Fibroblast of lung (primary cell): Measurements from ENCODE around the gene HAUS5. TPM values are rescaled to one million over a fixed set of nuclear protein-coding genes. Genes with fewer than 3 reads are reported as not detected.

ENCODE experiments used
- DNase-seq, 2 donors: peaks; one replicate each; pipeline versions ENCODE4 v3.0.0 to v3.0.0-alpha.2; 2010; ENCODE audit warnings: low read depth in 2 of 2
- H2AFZ ChIP-seq: 2 replicates; pipeline ENCODE4 v1.5.1; 2012; ENCODE audit warnings: low read length, control low read depth, inconsistent platforms
- H3K27ac ChIP-seq: 2 replicates; pipeline ENCODE4 v1.5.1; 2011; ENCODE audit warnings: low read length, control low read depth; ENCODE audit not compliant: insufficient read depth
- H3K27me3 ChIP-seq: 2 replicates; pipeline ENCODE4 v1.5.1; 2011; ENCODE audit warnings: mild to moderate bottlenecking, low read length; ENCODE audit not compliant: control insufficient read depth, insufficient read depth
- H3K36me3 ChIP-seq: 2 replicates; pipeline ENCODE4 v1.5.1; 2011; ENCODE audit warnings: low read length; ENCODE audit not compliant: control insufficient read depth, insufficient read depth
- H3K4me1 ChIP-seq: 2 replicates; pipeline ENCODE4 v1.5.1; 2011; ENCODE audit warnings: low read length; ENCODE audit not compliant: control insufficient read depth, insufficient read depth; ENCODE audit errors: extremely low read depth
- H3K4me2 ChIP-seq: 2 replicates; pipeline ENCODE4 v1.5.1; 2011; ENCODE audit warnings: low read length, control low read depth; ENCODE audit not compliant: insufficient read depth; ENCODE audit errors: extremely low read depth
- H3K4me3 ChIP-seq, 4 experiments: fragments of 200-600 bp in 1 of 4; sonication (generic) in 1 of 4; replicated peaks in 1 of 4; 2 replicates each; pipeline ENCODE4 v1.5.1; 2011 to 2016; ENCODE audit warnings: low read length in 4 of 4, low read depth in 3 of 4, mild to moderate bottlenecking in 3 of 4, control low read depth in 2 of 4, inconsistent platforms in 1 of 4, mixed read lengths in 1 of 4; ENCODE audit not compliant: insufficient read depth in 1 of 4; ENCODE audit errors: control extremely low read depth in 1 of 4
- H3K79me2 ChIP-seq: 2 replicates; pipeline ENCODE4 v1.5.1; 2012; ENCODE audit warnings: mild to moderate bottlenecking, low read length, inconsistent platforms; ENCODE audit not compliant: control insufficient read depth, insufficient read depth
- H3K9ac ChIP-seq: 2 replicates; pipeline ENCODE4 v1.5.1; 2011; ENCODE audit warnings: mild to moderate bottlenecking, low read length, control low read depth; ENCODE audit not compliant: insufficient read depth
- H3K9me3 ChIP-seq: 2 replicates; pipeline ENCODE4 v1.5.1; 2012; ENCODE audit warnings: low read depth, low read length; ENCODE audit not compliant: control insufficient read depth, insufficient read depth
- H4K20me1 ChIP-seq: 2 replicates; pipeline ENCODE4 v1.5.1; 2011; ENCODE audit warnings: low read length; ENCODE audit not compliant: control insufficient read depth, insufficient read depth; ENCODE audit errors: extremely low read depth
- EZH2 ChIP-seq: IDR thresholded peaks from 2 replicates; pipeline ENCODE4 v1.5.1; 2012; ENCODE audit warnings: low read length, control low read depth, mild to moderate bottlenecking; ENCODE audit errors: missing control alignments
- polyA plus RNA-seq, 2 donors: library from polyadenylated mRNA; depleted of rRNA in 1 of 2; stranded (reverse) in 1 of 2; unstranded in 1 of 2; fragments of >200 nt; gene quantifications; 2 replicates each; pipeline ENCODE4 v1.2.1, GENCODE V29; 2011 to 2012; ENCODE audit warnings: missing spikeins in 1 of 2
- total RNA-seq: library from RNA; depleted of rRNA; stranded (reverse); fragments of >200 nt; gene quantifications from 2 replicates; pipeline ENCODE4 v1.2.1, GENCODE V29; 2014
- TF ChIP-seq, protein P1 (sequence below), 2 donors: IDR thresholded peaks in 1 of 2; conservative IDR thresholded peaks in 1 of 2; 1 replicate in 1 of 2; 2 replicates in 1 of 2; pipeline ENCODE4 v1.5.1; 2011 to 2012; ENCODE audit warnings: low read length in 2 of 2, control low read depth in 1 of 2, inconsistent platforms in 1 of 2, low read depth in 1 of 2, mild to moderate bottlenecking in 1 of 2

HAUS5 gene
- total and polyA plus RNA-seq, 2 donors (not counting 1 experiment from before 2014, with no cell fraction given): 2.5 to 4.0 TPM

DNA sequence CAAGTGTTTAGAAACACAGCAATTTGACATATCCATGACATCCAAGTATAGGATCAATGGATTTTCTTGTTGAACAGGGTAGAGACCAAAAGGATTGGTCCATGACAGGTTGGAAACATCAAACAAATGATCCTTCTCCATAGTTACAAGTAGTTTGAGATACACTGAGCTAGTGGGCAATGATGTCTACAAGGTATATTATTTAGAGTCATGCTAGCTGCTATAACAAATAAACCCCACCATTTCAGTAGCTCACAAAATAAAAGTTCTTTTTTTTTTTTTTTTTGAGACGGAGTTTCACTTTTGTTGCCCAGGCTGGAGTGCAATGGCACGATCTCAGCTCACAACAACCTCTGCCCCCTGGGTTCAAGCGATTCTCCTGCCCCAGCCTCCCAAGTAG lies 4.9 kb upstream of the HAUS5 start:
- H3K27ac ChIP-seq: no peak overlapping the region
- H3K4me3 ChIP-seq: no peak overlapping the region
- no peak overlapping the region for H3K4me2 ChIP-seq
- DNase-seq: no peak
- peaks cover 2% of the 10 kb centered on the region for H3K4me1 ChIP-seq
- no peaks in the 10 kb centered on the region for H3K36me3 ChIP-seq
- no peaks in the 10 kb centered on the region for H4K20me1 ChIP-seq
- H2AFZ ChIP-seq: no peak overlapping the region
- H3K79me2 ChIP-seq: no peaks in the 10 kb centered on the region
- H3K9ac ChIP-seq: no peak overlapping the region
- TF ChIP-seq, protein P1, sequence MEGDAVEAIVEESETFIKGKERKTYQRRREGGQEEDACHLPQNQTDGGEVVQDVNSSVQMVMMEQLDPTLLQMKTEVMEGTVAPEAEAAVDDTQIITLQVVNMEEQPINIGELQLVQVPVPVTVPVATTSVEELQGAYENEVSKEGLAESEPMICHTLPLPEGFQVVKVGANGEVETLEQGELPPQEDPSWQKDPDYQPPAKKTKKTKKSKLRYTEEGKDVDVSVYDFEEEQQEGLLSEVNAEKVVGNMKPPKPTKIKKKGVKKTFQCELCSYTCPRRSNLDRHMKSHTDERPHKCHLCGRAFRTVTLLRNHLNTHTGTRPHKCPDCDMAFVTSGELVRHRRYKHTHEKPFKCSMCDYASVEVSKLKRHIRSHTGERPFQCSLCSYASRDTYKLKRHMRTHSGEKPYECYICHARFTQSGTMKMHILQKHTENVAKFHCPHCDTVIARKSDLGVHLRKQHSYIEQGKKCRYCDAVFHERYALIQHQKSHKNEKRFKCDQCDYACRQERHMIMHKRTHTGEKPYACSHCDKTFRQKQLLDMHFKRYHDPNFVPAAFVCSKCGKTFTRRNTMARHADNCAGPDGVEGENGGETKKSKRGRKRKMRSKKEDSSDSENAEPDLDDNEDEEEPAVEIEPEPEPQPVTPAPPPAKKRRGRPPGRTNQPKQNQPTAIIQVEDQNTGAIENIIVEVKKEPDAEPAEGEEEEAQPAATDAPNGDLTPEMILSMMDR (conservative IDR thresholded peaks at IDR 0.05 in 1 of 2, IDR thresholded peaks at IDR 0.05 in 1 of 2; ENCODE audit: low read depth in 1 of 2, low read length in 2 of 2): no peak
- no peak for TF ChIP-seq EZH2
- no peaks in the 10 kb centered on the region for H3K9me3 ChIP-seq
- H3K27me3 ChIP-seq: no peaks in the 10 kb centered on the region

DNA sequence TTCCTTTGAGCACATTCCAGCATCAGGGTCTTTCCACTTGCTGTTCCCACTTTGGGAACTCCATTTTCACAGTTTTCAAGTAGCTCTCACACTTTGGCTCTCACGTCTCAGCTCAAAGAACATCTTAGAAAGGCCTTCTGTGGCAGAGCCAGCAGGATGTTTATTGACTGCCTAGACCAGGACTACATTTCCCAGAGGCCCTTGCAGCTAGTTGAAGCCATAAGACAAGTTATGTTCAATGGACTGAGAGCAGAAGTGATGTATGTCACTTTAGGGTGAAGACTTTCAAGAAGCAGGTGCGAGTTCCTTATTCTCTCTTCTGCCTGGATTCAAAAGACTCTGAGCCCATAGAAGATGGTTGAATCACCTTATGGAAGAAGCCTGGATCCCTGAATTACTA lies 4.3 kb upstream of the HAUS5 start:
- no peaks in the 10 kb centered on the region for H3K27me3 ChIP-seq
- TF ChIP-seq, protein P1 (conservative IDR thresholded peaks at IDR 0.05 in 1 of 2, IDR thresholded peaks at IDR 0.05 in 1 of 2; ENCODE audit: low read depth in 1 of 2, low read length in 2 of 2): no peak
- no peak for TF ChIP-seq EZH2

DNA sequence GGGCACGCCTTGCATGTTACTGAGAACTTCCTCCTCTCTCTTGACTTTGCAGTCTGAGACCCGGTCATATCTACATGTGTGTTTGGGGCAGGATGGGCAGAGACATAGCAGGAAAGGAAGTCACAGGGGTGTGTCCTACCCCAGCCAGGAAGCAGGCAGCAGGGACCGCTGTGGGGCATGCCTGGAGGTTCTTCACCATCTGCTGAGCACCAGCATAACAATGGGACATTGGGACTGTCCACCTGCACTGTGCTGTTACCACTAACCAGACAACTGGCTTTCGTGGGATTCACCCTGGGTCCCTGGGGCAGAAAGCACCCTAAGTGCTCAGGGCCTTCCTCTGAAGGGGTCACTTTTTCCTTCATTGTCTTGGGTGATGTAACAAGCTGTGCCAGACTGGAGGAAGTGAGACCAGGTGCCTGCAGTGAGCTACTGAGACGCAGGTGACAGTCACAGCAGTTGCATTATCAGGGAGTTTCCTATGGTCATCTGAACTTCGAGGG lies 2.6 kb upstream of the HAUS5 start:
- H3K79me2 ChIP-seq: no peaks in the 10 kb centered on the region
- no peak overlapping the region for H3K9ac ChIP-seq
- no peak overlapping the region for H3K27ac ChIP-seq
- TF ChIP-seq EZH2: no peak
- TF ChIP-seq, protein P1 (conservative IDR thresholded peaks at IDR 0.05 in 1 of 2, IDR thresholded peaks at IDR 0.05 in 1 of 2; ENCODE audit: low read depth in 1 of 2, low read length in 2 of 2): no peak
- H3K4me2 ChIP-seq: no peak overlapping the region
- H2AFZ ChIP-seq: no peak overlapping the region
- DNase-seq: no peak
- H4K20me1 ChIP-seq: no peaks in the 10 kb centered on the region
- H3K9me3 ChIP-seq: no peaks in the 10 kb centered on the region
- H3K4me1 ChIP-seq: peaks cover 5% of the 10 kb centered on the region
- H3K27me3 ChIP-seq: no peaks in the 10 kb centered on the region
- peaks cover 2% of the 10 kb centered on the region for H3K36me3 ChIP-seq
- no peak overlapping the region for H3K4me3 ChIP-seq

More for the DNA sequence above, 4.3 kb upstream of the HAUS5 start:
- no peak overlapping the region for H3K27ac ChIP-seq
- no peak for DNase-seq
- H3K79me2 ChIP-seq: no peaks in the 10 kb centered on the region
- no peaks in the 10 kb centered on the region for H3K36me3 ChIP-seq
- H3K4me1 ChIP-seq: peaks cover 5% of the 10 kb centered on the region
- no peaks in the 10 kb centered on the region for H3K9me3 ChIP-seq
- no peak overlapping the region for H3K9ac ChIP-seq
- H3K4me3 ChIP-seq: no peak overlapping the region
- no peaks in the 10 kb centered on the region for H4K20me1 ChIP-seq
- no peak overlapping the region for H2AFZ ChIP-seq
- no peak overlapping the region for H3K4me2 ChIP-seq
